Activated naive CD4-positive, alpha-beta T cell treated with anti-CD3 and anti-CD28 coated beads, Interleukin-2, amount 10 ng/mL, durations not matched to agents 7 days and 5 days (primary cell): Measurements from ENCODE around the gene BSN.

Experiments
- CTCF ChIA-PET: fragments of 350-600 bp; sonication (Branson Sonifier 250); formaldehyde crosslinking; loops from one replicate; lab custom pipeline; 2021; ENCODE audit warnings: antibody characterized with exemption; lab: Charles Lee
- DNase-seq: peaks from one replicate; pipeline ENCODE4 v3.0.0-alpha.2; 2020
- H3K27ac Mint-ChIP-seq: one replicate; pipeline ENCODE4 v1.8.0; 2021; ENCODE audit warnings: mild to moderate bottlenecking, moderate library complexity, mixed read lengths
- H3K27me3 Mint-ChIP-seq: one replicate; pipeline ENCODE4 v1.8.0; 2021; ENCODE audit warnings: mild to moderate bottlenecking, mixed read lengths
- H3K36me3 Mint-ChIP-seq: one replicate; pipeline ENCODE4 v1.8.0; 2021; ENCODE audit warnings: mixed read lengths
- H3K4me1 Mint-ChIP-seq: one replicate; pipeline ENCODE4 v1.8.0; 2021; ENCODE audit warnings: mixed read lengths
- H3K4me3 Mint-ChIP-seq: one replicate; pipeline ENCODE4 v1.8.0; 2021; ENCODE audit warnings: mild to moderate bottlenecking, moderate library complexity, mixed read lengths
- H3K9me3 Mint-ChIP-seq: one replicate; pipeline ENCODE4 v1.8.0; 2021; ENCODE audit warnings: mixed read lengths

BSN gene

GRCh38 chr3:49618412-49618811, 64.1 kb downstream of the BSN start:
- Mint-ChIP-seq H3K4me1 (no peaks in the 10 kb centered on the region), H3K27ac (no peak overlapping the region), H3K4me3 (no peak overlapping the region), H3K36me3 (no peaks in the 10 kb centered on the region), H3K27me3 (peaks cover 37% of the 10 kb centered on the region), H3K9me3 (no peaks in the 10 kb centered on the region)
- no peak for DNase-seq
- CTCF ChIA-PET: interaction anchor here (0.6 kb wide), 1 partner anchor 1954 kb away, joined by 3 read pairs; no protein-coding TSS in a partner anchor

- Mint-ChIP-seq H3K4me1 (no peaks in the 10 kb centered on the region), H3K27me3 (peaks cover 38% of the 10 kb centered on the region), H3K9me3 (no peaks in the 10 kb centered on the region), H3K27ac (no peak overlapping the region), H3K4me3 (no peak overlapping the region), H3K36me3 (no peaks in the 10 kb centered on the region)
- DNase-seq: no peak
- CTCF ChIA-PET: no interaction called here
These were observed 65.4 kb downstream of the BSN start for GRCh38 chr3:49619649-49620048.

- Mint-ChIP-seq H3K4me3 (no peak overlapping the region), H3K9me3 (no peaks in the 10 kb centered on the region), H3K27me3 (peaks cover 35% of the 10 kb centered on the region), H3K36me3 (no peaks in the 10 kb centered on the region), H3K4me1 (no peaks in the 10 kb centered on the region), H3K27ac (no peak overlapping the region)
- CTCF ChIA-PET: no interaction called here
- DNase-seq: no peak
These were observed 66.5 kb downstream of the BSN start for GRCh38 chr3:49620728-49621127.

GRCh38 chr3:49623071-49623470, 68.8 kb downstream of the BSN start:
- H3K27me3 Mint-ChIP-seq: peaks cover 39% of the 10 kb centered on the region

GRCh38 chr3:49625071-49625470, 70.8 kb downstream of the BSN start:
- no peak overlapping the region for H3K4me3 Mint-ChIP-seq
- H3K9me3 Mint-ChIP-seq: no peaks in the 10 kb centered on the region
- peaks cover 45% of the 10 kb centered on the region for H3K27me3 Mint-ChIP-seq
- peaks cover 3% of the 10 kb centered on the region for H3K4me1 Mint-ChIP-seq
- CTCF ChIA-PET: no interaction called here
- no peaks in the 10 kb centered on the region for H3K36me3 Mint-ChIP-seq
- DNase-seq: no peak
- no peak overlapping the region for H3K27ac Mint-ChIP-seq

More at GRCh38 chr3:49623071-49623470, 68.8 kb downstream of the BSN start:
- no peak for DNase-seq
- Mint-ChIP-seq H3K4me1 (peaks cover 3% of the 10 kb centered on the region), H3K36me3 (no peaks in the 10 kb centered on the region), H3K27ac (no peak overlapping the region), H3K4me3 (no peak overlapping the region), H3K9me3 (no peaks in the 10 kb centered on the region)
- CTCF ChIA-PET: no interaction called here

GRCh38 chr3:49626101-49626581, 71.9 kb downstream of the BSN start:
- Mint-ChIP-seq H3K27me3 (peaks cover 49% of the 10 kb centered on the region), H3K27ac (no peak overlapping the region), H3K36me3 (no peaks in the 10 kb centered on the region), H3K9me3 (no peaks in the 10 kb centered on the region), H3K4me3 (no peak overlapping the region), H3K4me1 (peaks cover 3% of the 10 kb centered on the region)
- CTCF ChIA-PET: no interaction called here
- no peak for DNase-seq

- H3K4me3 Mint-ChIP-seq: no peak overlapping the region
- peaks cover 49% of the 10 kb centered on the region for H3K27me3 Mint-ChIP-seq
- no peak overlapping the region for H3K27ac Mint-ChIP-seq
- no peaks in the 10 kb centered on the region for H3K36me3 Mint-ChIP-seq
- peaks cover 3% of the 10 kb centered on the region for H3K9me3 Mint-ChIP-seq
- CTCF ChIA-PET: no interaction called here
- H3K4me1 Mint-ChIP-seq: peaks cover 3% of the 10 kb centered on the region
- no peak for DNase-seq
These were observed 72.5 kb downstream of the BSN start for GRCh38 chr3:49626796-49627195.

GRCh38 chr3:49627634-49628033, 73.4 kb downstream of the BSN start:
- peaks cover 3% of the 10 kb centered on the region for H3K4me1 Mint-ChIP-seq
- H3K27ac Mint-ChIP-seq: no peak overlapping the region
- no peak for DNase-seq
- H3K36me3 Mint-ChIP-seq: no peaks in the 10 kb centered on the region
- H3K4me3 Mint-ChIP-seq: no peak overlapping the region
- CTCF ChIA-PET: interaction anchor here (1.2 kb wide), 1 partner anchor 10 kb away, joined by 3 read pairs; no protein-coding TSS in a partner anchor
- H3K9me3 Mint-ChIP-seq: peaks cover 4% of the 10 kb centered on the region
- H3K27me3 Mint-ChIP-seq: peaks cover 49% of the 10 kb centered on the region

GRCh38 chr3:49628249-49628648, 74.0 kb downstream of the BSN start:
- H3K4me3 Mint-ChIP-seq: no peak overlapping the region
- CTCF ChIA-PET: interaction anchor here (1.2 kb wide), 1 partner anchor 9 kb away, joined by 3 read pairs; no protein-coding TSS in a partner anchor
- DNase-seq: no peak
- peaks cover 3% of the 10 kb centered on the region for H3K4me1 Mint-ChIP-seq
- peaks cover 4% of the 10 kb centered on the region for H3K9me3 Mint-ChIP-seq
- H3K36me3 Mint-ChIP-seq: no peaks in the 10 kb centered on the region
- H3K27ac Mint-ChIP-seq: no peak overlapping the region
- peaks cover 50% of the 10 kb centered on the region for H3K27me3 Mint-ChIP-seq

- peaks cover 3% of the 10 kb centered on the region for H3K4me1 Mint-ChIP-seq
- no peak overlapping the region for H3K27ac Mint-ChIP-seq
- H3K4me3 Mint-ChIP-seq: no peak overlapping the region
- DNase-seq: no peak
- peaks cover 4% of the 10 kb centered on the region for H3K9me3 Mint-ChIP-seq
- H3K27me3 Mint-ChIP-seq: peaks cover 47% of the 10 kb centered on the region
- CTCF ChIA-PET: no interaction called here
- H3K36me3 Mint-ChIP-seq: no peaks in the 10 kb centered on the region
These were observed 75.2 kb downstream of the BSN start for GRCh38 chr3:49629451-49629850.

- DNase-seq: no peak
- Mint-ChIP-seq H3K4me3 (no peak overlapping the region), H3K27ac (no peak overlapping the region), H3K4me1 (peaks cover 3% of the 10 kb centered on the region), H3K36me3 (no peaks in the 10 kb centered on the region), H3K9me3 (peaks cover 4% of the 10 kb centered on the region), H3K27me3 (peaks cover 48% of the 10 kb centered on the region)
- CTCF ChIA-PET: no interaction called here
These were observed 75.6 kb downstream of the BSN start for GRCh38 chr3:49629866-49630265.

GRCh38 chr3:49630784-49631183, 76.5 kb downstream of the BSN start:
- Mint-ChIP-seq H3K4me3 (no peak overlapping the region), H3K27ac (no peak overlapping the region), H3K9me3 (peaks cover 4% of the 10 kb centered on the region), H3K4me1 (peaks cover 3% of the 10 kb centered on the region), H3K36me3 (no peaks in the 10 kb centered on the region), H3K27me3 (peaks cover 46% of the 10 kb centered on the region)
- CTCF ChIA-PET: no interaction called here
- no peak for DNase-seq

- Mint-ChIP-seq H3K36me3 (no peaks in the 10 kb centered on the region), H3K4me3 (no peak overlapping the region), H3K27ac (no peak overlapping the region), H3K27me3 (peaks cover 57% of the 10 kb centered on the region), H3K4me1 (no peaks in the 10 kb centered on the region), H3K9me3 (peaks cover 4% of the 10 kb centered on the region)
- CTCF ChIA-PET: no interaction called here
- no peak for DNase-seq
These were observed 80.5 kb downstream of the BSN start for GRCh38 chr3:49634736-49635135.

GRCh38 chr3:49636883-49637609, 82.8 kb downstream of the BSN start:
- no peak for DNase-seq
- CTCF ChIA-PET: interaction anchor here (0.8 to 1.8 kb wide), 4 partner anchors 9 to 97 kb away, joined by 3 to 5 read pairs (median 4); no protein-coding TSS in a partner anchor
- Mint-ChIP-seq H3K4me3 (no peak overlapping the region), H3K9me3 (no peaks in the 10 kb centered on the region), H3K27me3 (peaks cover 45% of the 10 kb centered on the region), H3K4me1 (no peaks in the 10 kb centered on the region), H3K36me3 (no peaks in the 10 kb centered on the region), H3K27ac (no peak overlapping the region)

GRCh38 chr3:49638445-49638844, 84.2 kb downstream of the BSN start:
- Mint-ChIP-seq H3K27ac (no peak overlapping the region), H3K9me3 (no peaks in the 10 kb centered on the region), H3K36me3 (no peaks in the 10 kb centered on the region), H3K4me1 (no peaks in the 10 kb centered on the region), H3K4me3 (no peak overlapping the region), H3K27me3 (peaks cover 37% of the 10 kb centered on the region)
- CTCF ChIA-PET: interaction anchor here (1.8 kb wide), 2 partner anchors 33 to 99 kb away, joined by 4 to 5 read pairs; no protein-coding TSS in a partner anchor
- DNase-seq: no peak
